HepG2 (cell line): ENCODE measurements around the gene PRKACB. TPM values are rescaled to one million over a fixed set of nuclear protein-coding genes. Genes with fewer than 3 reads are reported as not detected.

Experiments
- AHR ChIP-seq: IDR thresholded peaks from 2 replicates; pipeline ENCODE4 v1.6.1; 2018; ENCODE audit warnings: missing genetic modification reagents, missing compliant biosample characterization
- CBFB ChIP-seq: sonication (generic); formaldehyde crosslinking; IDR thresholded peaks from 2 replicates; pipeline ENCODE4 v1.4.0; 2020; ENCODE audit warnings: missing genetic modification reagents
- CREM ChIP-seq, 2 experiments: sonication (generic) in 1 of 2; formaldehyde crosslinking in 1 of 2; IDR thresholded peaks; 2 replicates each; pipeline versions ENCODE4 v1.4.0 to v1.6.1; 2016 to 2020; ENCODE audit warnings: antibody characterized with exemption in 1 of 2, mild to moderate bottlenecking in 1 of 2, missing genetic modification reagents in 1 of 2
- ESRRA ChIP-seq: sonication (generic); formaldehyde crosslinking; IDR thresholded peaks from 2 replicates; pipeline ENCODE4 v1.5.1; 2020; ENCODE audit warnings: mild to moderate bottlenecking, low read depth, missing genetic modification reagents
- FLYWCH1 ChIP-seq: sonication (generic); formaldehyde crosslinking; IDR thresholded peaks from 2 replicates; pipeline ENCODE4 v1.8.1; 2023; ENCODE audit warnings: mild to moderate bottlenecking, missing genetic modification reagents
- FOSL2 ChIP-seq: sonication (generic); formaldehyde crosslinking; IDR thresholded peaks from 2 replicates; pipeline ENCODE4 v1.4.0; 2020; ENCODE audit warnings: missing genetic modification reagents
- IKZF4 ChIP-seq: sonication (generic); formaldehyde crosslinking; IDR thresholded peaks from 2 replicates; pipeline ENCODE4 v1.5.1; 2020; ENCODE audit warnings: borderline replicate concordance, mild to moderate bottlenecking, low read depth, missing genetic modification reagents; ENCODE audit errors: not compliant biosample characterization
- IRX3 ChIP-seq: sonication (generic); formaldehyde crosslinking; IDR thresholded peaks from 2 replicates; pipeline ENCODE4 v1.8.1; 2023; ENCODE audit warnings: mild to moderate bottlenecking, low read depth, missing genetic modification reagents, borderline replicate concordance
- KMT2B ChIP-seq: IDR thresholded peaks from 2 replicates; pipeline ENCODE4 v1.6.1; 2016; ENCODE audit warnings: missing genetic modification reagents, missing compliant biosample characterization
- NR2F1 ChIP-seq, 2 experiments: fragments of 450-650 bp in 1 of 2; formaldehyde crosslinking in 1 of 2; IDR thresholded peaks; 2 replicates each; pipeline versions ENCODE4 v1.5.0 to v1.6.1; 2016 to 2020; ENCODE audit warnings: mild to moderate bottlenecking in 1 of 2, missing compliant biosample characterization in 1 of 2, missing genetic modification reagents in 1 of 2, moderate library complexity in 1 of 2
- RFX3 ChIP-seq: IDR thresholded peaks from 2 replicates; pipeline ENCODE4 v1.6.1; 2016; ENCODE audit warnings: missing biosample characterization, missing genetic modification reagents
- RXRA ChIP-seq: sonication (generic); formaldehyde crosslinking; IDR thresholded peaks from 2 replicates; pipeline ENCODE4 v1.5.1; 2020; ENCODE audit warnings: missing genetic modification reagents
- TCF12 ChIP-seq, 2 experiments: fragments of 450-650 bp in 1 of 2; sonication (generic) in 1 of 2; formaldehyde crosslinking in 1 of 2; IDR thresholded peaks; 2 replicates each; pipeline versions ENCODE4 v1.6.1 to v1.8.0; 2017 to 2022; ENCODE audit warnings: antibody characterized with exemption in 1 of 2, mild to moderate bottlenecking in 1 of 2, missing genetic modification reagents in 1 of 2, moderate library complexity in 1 of 2
- THAP11 ChIP-seq: IDR thresholded peaks from 2 replicates; pipeline ENCODE4 v1.6.1; 2016; ENCODE audit warnings: missing biosample characterization, missing genetic modification reagents
- ZNF260 ChIP-seq: sonication (generic); formaldehyde crosslinking; IDR thresholded peaks from 2 replicates; pipeline ENCODE4 v1.4.0; 2020; ENCODE audit warnings: missing genetic modification reagents, low read depth, mild to moderate bottlenecking, borderline replicate concordance
- ZNF850 ChIP-seq: sonication (generic); formaldehyde crosslinking; conservative IDR thresholded peaks from 2 replicates; pipeline ENCODE4 v1.9.0; 2021; ENCODE audit warnings: mild to moderate bottlenecking, missing genetic modification reagents
- polyA plus RNA-seq, 8 experiments: library from polyadenylated mRNA; depleted of rRNA in 3 of 8; stranded (reverse) in 7 of 8; unstranded in 1 of 8; fragments of >200 nt; fragmentation: Illumina TruSeq in 4 of 8; extraction: Trizol in 4 of 8; gene quantifications; 2 replicates each; pipeline versions ENCODE4 v1.2.1 to v1.2.3, GENCODE V29; 2011 to 2016; ENCODE audit warnings: low read depth in 4 of 8, missing spikeins in 1 of 8, mixed read lengths in 1 of 8; ENCODE audit not compliant: insufficient read depth in 1 of 8
- total RNA-seq, 5 experiments: library from RNA; depleted of rRNA; stranded (reverse); fragments of >200 nt; fragmentation: Illumina TruSeq; extraction: Trizol; gene quantifications; 2 replicates each; pipeline ENCODE4 v1.2.3, GENCODE V29; 2016; ENCODE audit warnings: low read depth in 1 of 5
- TF ChIP-seq, protein P1 (sequence below): IDR thresholded peaks from 2 replicates; pipeline ENCODE4 v1.6.1; 2016; ENCODE audit warnings: missing compliant biosample characterization, missing genetic modification reagents, borderline replicate concordance
- TF ChIP-seq, protein P2 (sequence below): sonication (generic); formaldehyde crosslinking; IDR thresholded peaks from one replicate; pipeline ENCODE4 v1.5.1; 2020; ENCODE audit warnings: mild to moderate bottlenecking, missing genetic modification reagents; ENCODE audit errors: not compliant biosample characterization

PRKACB gene
- total and polyA plus RNA-seq, 2 of the 13 experiments (the other 11 are each of a cell fraction or from before 2014, with no cell fraction given), result 3.5 to 5.8 TPM

- TF ChIP-seq, protein P1, sequence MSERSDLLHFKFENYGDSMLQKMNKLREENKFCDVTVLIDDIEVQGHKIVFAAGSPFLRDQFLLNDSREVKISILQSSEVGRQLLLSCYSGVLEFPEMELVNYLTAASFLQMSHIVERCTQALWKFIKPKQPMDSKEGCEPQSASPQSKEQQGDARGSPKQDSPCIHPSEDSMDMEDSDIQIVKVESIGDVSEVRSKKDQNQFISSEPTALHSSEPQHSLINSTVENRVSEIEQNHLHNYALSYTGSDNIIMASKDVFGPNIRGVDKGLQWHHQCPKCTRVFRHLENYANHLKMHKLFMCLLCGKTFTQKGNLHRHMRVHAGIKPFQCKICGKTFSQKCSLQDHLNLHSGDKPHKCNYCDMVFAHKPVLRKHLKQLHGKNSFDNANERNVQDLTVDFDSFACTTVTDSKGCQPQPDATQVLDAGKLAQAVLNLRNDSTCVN (CRISPR knock-in tag), result no peak
- TF ChIP-seq CBFB (CRISPR knock-in tag), result no peak
- no peak for TF ChIP-seq IRX3
- TF ChIP-seq THAP11 (CRISPR knock-in tag), result no peak
- no peak for TF ChIP-seq NR2F1 (CRISPR knock-in tag; IDR thresholded peaks at IDR 0.05)
- no peak for TF ChIP-seq ZNF850 (CRISPR knock-in tag)
- no peak for TF ChIP-seq IKZF4 (CRISPR knock-in tag)
- no peak for TF ChIP-seq ZNF260 (CRISPR knock-in tag)
- no peak for TF ChIP-seq RFX3 (CRISPR knock-in tag)
- TF ChIP-seq, protein P2, sequence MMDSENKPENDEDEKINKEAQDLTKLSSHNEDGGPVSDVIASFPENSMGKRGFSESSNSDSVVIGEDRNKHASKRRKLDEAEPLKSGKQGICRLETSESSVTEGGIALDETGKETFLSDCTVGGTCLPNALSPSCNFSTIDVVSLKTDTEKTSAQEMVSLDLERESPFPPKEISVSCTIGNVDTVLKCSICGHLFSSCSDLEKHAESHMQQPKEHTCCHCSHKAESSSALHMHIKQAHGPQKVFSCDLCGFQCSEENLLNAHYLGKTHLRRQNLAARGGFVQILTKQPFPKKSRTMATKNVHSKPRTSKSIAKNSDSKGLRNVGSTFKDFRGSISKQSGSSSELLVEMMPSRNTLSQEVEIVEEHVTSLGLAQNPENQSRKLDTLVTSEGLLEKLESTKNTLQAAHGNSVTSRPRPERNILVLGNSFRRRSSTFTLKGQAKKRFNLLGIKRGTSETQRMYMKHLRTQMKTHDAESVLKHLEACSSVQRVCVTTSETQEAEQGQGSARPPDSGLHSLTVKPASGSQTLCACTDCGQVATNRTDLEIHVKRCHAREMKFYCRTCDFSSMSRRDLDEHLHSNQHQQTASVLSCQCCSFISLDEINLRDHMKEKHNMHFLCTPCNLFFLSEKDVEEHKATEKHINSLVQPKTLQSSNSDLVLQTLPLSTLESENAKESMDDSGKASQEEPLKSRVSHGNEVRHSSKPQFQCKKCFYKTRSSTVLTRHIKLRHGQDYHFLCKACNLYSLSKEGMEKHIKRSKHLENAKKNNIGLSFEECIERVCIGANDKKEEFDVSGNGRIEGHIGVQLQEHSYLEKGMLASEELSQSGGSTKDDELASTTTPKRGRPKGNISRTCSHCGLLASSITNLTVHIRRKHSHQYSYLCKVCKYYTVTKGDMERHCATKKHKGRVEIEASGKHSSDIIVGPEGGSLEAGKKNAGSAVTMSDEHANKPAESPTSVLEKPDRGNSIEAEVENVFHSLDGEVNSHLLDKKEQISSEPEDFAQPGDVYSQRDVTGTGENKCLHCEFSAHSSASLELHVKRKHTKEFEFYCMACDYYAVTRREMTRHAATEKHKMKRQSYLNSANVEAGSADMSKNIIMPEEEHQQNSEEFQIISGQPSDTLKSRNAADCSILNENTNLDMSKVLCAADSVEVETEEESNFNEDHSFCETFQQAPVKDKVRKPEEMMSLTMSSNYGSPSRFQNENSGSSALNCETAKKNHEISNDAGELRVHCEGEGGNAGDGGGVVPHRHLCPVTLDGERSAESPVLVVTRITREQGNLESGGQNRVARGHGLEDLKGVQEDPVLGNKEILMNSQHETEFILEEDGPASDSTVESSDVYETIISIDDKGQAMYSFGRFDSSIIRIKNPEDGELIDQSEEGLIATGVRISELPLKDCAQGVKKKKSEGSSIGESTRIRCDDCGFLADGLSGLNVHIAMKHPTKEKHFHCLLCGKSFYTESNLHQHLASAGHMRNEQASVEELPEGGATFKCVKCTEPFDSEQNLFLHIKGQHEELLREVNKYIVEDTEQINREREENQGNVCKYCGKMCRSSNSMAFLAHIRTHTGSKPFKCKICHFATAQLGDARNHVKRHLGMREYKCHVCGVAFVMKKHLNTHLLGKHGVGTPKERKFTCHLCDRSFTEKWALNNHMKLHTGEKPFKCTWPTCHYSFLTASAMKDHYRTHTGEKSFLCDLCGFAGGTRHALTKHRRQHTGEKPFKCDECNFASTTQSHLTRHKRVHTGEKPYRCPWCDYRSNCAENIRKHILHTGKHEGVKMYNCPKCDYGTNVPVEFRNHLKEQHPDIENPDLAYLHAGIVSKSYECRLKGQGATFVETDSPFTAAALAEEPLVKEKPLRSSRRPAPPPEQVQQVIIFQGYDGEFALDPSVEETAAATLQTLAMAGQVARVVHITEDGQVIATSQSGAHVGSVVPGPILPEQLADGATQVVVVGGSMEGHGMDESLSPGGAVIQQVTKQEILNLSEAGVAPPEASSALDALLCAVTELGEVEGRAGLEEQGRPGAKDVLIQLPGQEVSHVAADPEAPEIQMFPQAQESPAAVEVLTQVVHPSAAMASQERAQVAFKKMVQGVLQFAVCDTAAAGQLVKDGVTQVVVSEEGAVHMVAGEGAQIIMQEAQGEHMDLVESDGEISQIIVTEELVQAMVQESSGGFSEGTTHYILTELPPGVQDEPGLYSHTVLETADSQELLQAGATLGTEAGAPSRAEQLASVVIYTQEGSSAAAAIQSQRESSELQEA (CRISPR knock-in tag), result no peak
- TF ChIP-seq FOSL2 (CRISPR knock-in tag), result peak; percentile 80
- TF ChIP-seq FLYWCH1 (CRISPR knock-in tag), result no peak
- TF ChIP-seq TCF12 (IDR thresholded peaks at IDR 0.05), result no peak
- TF ChIP-seq TCF12 (CRISPR knock-in tag; IDR thresholded peaks at IDR 0.05), result no peak
- TF ChIP-seq AHR (CRISPR knock-in tag), result no peak
- peak; percentile 30; the same call in 1 of the 2 replicates for TF ChIP-seq RXRA
- TF ChIP-seq ESRRA (CRISPR knock-in tag), result no peak
- TF ChIP-seq CREM (IDR thresholded peaks at IDR 0.05), result no peak
- TF ChIP-seq CREM (CRISPR knock-in tag; IDR thresholded peaks at IDR 0.05), result no peak
- no peak for TF ChIP-seq KMT2B (CRISPR knock-in tag)
Observed at GRCh38 chr1:84253891-84254290, 109.8 kb downstream of the PRKACB start (continued).
